OCI-LY3 (cell line): ENCODE data around the gene FRMD1.

Source experiments
- EZH2phosphoT487 ChIP-seq: fragments of 200-600 bp; shearing (Covaris generic); IDR thresholded peaks from 2 replicates; pipeline ENCODE4 v1.6.1; 2018; ENCODE audit warnings: antibody characterized with exemption, mixed run types, low read depth
- TF ChIP-seq, protein P1 (sequence below): fragments of 200-600, 300-600 bp; sonication (generic); IDR thresholded peaks from 2 replicates; pipeline ENCODE4 v1.5.1; 2014; ENCODE audit warnings: antibody characterized with exemption, low read length, low read depth

DNA sequence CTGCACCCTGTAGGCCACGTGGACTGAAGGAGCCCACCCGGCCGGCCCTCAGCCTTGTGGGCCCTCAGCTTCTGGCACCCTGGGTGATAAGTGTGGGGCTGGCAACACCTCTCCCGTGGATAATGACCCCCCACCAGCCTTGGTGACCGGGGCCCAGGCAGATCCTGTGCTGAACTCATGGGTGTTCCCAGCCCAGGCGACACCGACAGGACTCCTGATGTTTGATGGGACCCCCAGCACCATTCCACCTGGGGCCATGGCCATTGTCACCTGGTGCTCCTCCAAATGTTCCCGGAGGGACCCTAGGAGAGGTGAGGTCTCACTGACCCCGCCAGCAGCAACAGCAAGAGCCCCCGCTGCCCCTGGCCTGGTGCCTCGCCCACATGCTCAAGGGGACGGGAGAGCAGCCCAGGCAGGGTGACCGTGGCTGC, 19.4 kb upstream of the FRMD1 start:
- TF ChIP-seq, protein P1, sequence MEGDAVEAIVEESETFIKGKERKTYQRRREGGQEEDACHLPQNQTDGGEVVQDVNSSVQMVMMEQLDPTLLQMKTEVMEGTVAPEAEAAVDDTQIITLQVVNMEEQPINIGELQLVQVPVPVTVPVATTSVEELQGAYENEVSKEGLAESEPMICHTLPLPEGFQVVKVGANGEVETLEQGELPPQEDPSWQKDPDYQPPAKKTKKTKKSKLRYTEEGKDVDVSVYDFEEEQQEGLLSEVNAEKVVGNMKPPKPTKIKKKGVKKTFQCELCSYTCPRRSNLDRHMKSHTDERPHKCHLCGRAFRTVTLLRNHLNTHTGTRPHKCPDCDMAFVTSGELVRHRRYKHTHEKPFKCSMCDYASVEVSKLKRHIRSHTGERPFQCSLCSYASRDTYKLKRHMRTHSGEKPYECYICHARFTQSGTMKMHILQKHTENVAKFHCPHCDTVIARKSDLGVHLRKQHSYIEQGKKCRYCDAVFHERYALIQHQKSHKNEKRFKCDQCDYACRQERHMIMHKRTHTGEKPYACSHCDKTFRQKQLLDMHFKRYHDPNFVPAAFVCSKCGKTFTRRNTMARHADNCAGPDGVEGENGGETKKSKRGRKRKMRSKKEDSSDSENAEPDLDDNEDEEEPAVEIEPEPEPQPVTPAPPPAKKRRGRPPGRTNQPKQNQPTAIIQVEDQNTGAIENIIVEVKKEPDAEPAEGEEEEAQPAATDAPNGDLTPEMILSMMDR = no peak
- TF ChIP-seq EZH2phosphoT487 = no peak
